ENCODE data around the gene TP63.

TP63 gene

DNA sequence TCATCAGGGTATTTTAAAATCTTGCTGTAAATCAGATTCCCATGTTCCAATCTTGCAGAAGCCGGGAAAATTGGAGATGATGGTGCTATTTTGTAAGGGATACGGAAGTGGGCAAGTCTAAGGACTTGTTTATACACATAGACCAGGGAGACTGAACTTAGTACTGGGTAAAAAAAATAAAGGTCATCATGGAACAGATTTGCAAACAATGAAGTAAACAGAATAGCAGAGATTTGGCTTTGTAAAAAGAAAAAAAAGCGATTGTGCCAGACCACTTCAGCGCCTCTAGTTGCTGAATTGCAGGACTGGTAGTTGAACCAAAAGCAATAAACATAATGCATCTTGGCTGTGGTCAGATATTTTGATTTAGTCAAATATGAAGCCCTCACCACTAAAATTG, 229.1 kb downstream of the TP63 start:
- DNase-seq (ENCODE audit: low read depth): no peak

DNA sequence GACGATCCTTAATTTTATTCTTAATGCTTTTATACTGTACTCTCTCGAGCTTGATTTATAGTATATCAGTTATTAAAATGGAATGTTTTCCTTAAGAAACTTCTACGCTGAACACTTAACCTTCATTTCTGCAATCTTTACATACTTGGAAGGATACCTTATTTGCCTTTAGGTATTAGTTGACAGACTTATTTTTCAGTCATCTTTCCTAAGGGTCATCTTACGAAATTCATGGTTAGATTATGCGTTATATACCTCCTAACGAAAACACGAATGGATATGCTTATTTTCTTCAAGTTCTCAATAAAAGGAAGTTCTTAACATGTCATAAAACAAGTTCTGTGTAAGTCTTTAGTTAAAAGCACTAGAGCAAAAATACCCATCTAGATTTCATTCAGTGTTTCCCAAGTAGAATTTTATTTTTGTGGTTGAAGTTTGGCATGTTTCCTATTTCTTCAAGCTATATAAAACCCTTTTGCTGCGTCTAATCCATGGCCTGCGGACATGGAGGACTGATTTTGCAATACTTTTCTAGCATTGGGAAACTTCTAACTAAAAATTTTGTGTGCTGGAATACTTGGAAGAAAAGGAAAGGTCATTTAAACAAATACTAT, 231.3 kb downstream of the TP63 start:
- DNase-seq (ENCODE audit: low read depth): no peak

- no peak for DNase-seq (ENCODE audit: low read depth)
Measured at GRCh38 chr3:189863031-189863430, 231.8 kb downstream of the TP63 start.

- DNase-seq (ENCODE audit: low read depth): no peak
Measured at GRCh38 chr3:189868061-189868460, 236.9 kb downstream of the TP63 start.

DNA sequence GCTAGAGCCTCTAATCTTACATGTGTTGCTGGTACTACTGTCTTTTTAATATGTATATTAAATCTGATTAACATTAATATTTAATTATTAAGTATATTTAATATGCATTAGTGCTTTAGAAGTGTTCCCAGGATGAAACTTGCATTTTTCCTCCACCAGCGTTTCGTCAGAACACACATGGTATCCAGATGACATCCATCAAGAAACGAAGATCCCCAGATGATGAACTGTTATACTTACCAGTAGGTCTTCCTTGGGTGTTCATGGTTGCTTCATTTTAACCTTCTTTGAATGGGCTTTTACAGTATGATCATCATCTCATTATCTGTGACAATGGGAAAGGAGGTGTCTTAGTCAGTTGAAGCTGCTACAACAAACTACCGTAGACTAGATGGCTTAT, 238.0 kb downstream of the TP63 start:
- DNase-seq (ENCODE audit: low read depth): no peak

GRCh38 chr3:189871418-189871817, 240.2 kb downstream of the TP63 start:
- DNase-seq (ENCODE audit: low read depth): no peak

DNA sequence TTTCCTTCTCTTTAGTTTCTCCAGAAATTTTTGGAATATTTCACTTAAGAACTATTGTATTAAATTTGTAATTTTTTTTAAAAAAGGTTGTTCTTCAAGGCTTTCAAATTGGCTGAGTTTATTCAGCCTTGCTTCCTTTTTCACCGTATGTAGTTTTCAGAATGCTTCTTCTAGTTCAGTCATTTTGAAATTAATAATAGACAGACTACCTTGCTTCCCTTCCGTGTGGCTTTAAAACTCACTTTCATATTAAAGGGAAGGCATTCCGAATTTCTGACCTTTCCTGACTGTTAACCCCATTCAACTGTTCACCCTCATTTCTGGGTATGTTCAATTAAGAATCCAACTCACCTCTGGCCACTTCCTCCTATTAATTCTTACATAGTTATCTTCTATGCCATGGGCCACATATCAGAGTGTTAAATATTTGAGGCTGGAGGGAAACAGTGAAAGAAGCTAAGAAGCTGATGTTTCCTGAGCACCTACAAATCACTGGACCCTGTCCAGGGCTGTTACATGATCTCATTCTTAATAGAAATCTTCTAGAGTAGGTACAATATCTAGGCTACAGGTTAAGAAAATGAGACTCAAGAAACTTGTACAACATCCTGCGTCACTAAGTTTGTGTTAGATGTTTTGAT, 252.0 kb downstream of the TP63 start:
- DNase-seq (ENCODE audit: low read depth): no peak

DNA sequence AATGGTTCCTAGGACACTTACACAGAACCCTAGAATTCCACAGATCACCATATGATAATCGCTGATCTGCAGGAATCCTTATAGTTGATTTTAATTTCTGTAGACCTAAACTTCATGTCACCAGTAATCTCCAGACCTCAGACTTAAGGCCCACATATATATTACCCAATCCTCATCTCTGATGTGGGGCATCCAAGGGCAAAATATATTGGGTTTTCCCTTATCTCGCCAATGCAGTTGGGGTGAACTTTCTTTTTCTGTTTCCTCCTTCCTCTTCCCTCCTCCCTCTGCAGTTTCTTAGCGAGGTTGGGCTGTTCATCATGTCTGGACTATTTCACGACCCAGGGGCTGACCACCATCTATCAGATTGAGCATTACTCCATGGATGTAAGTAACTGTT, 259.3 kb downstream of the TP63 start:
- DNase-seq (ENCODE audit: low read depth): no peak

DNA sequence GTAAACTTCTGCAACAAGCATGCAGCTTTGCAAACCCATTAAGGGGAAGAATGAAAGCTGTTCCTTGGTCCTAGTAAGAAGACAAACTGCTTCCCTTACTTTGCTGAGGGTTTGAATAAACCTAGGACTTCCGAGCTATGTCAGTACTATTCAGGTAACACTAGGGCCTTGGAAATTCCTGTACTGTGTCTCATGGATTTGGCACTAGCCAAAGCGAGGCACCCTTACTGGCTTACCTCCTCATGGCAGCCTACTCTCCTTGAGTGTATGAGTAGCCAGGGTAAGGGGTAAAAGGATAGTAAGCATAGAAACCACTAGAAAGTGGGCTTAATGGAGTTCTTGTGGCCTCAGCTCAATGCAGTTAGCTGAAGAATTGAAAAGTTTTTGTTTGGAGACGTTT, 265.3 kb downstream of the TP63 start:
- no peak for DNase-seq (ENCODE audit: low read depth)

DNA sequence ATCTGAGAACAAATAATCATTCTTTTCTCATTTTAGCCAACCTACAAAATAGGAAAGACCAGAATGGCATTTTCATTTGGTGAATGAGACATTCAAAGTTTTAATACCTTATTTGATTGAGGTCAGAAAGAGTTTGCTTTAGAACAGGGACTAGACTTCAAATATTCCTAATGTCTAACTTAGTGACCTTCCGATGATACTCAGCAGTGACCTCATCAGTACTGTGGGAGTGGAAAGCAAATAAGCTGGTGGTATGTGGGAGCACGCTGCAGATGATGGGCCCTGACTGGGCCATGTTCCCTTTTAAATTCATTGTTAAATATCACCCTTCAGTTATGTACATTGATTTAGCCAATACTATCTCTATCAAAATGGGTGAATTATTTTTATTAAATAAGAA, 266.2 kb downstream of the TP63 start:
- no peak for DNase-seq (ENCODE audit: low read depth)

GRCh38 chr3:189898559-189899153, 267.5 kb downstream of the TP63 start:
- no peak for DNase-seq (ENCODE audit: low read depth)

DNA sequence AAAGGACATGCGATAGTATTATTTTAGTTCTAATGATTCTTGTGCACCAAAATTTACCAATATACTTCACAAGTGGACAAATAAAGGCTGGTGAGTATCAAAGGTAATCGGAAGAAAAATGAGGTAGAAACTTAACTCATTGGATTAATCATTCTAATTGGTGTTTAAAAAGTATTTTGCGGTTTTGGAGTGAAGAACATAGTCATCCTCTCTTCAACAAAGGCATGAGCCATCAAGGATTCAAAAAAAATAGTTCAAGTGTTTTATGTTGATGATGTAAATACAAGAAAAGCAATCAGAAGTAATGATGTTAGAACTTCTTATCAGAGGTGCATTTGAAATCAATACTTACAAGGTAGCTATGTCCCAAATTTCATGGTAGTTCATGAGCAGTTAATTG, 268.0 kb downstream of the TP63 start:
- DNase-seq (ENCODE audit: low read depth): no peak

DNA sequence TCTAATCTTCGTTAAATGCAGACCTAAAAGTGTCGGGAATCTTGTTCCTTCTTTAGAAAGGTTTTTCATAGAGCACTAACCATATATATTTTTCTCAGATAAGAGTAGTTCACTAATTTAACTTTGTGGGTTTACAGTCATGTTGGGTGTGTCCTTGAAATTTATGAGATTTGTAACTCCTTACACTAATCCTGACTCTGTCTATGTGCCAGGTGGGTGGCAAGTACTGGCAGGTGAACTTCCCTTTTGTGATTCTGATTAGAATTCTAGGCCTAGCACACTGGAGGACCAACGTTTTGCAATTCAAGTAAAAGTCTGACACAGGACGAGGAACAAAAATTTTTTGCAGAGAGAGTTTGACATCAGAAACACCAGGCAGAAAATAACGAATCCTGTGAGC, 269.4 kb downstream of the TP63 start:
- DNase-seq (ENCODE audit: low read depth): no peak

- no peak for DNase-seq (ENCODE audit: low read depth)
Measured at GRCh38 chr3:189901481-189901880, 270.3 kb downstream of the TP63 start.

- no peak for DNase-seq (ENCODE audit: low read depth)
Measured at GRCh38 chr3:189902230-189903186, 271.3 kb downstream of the TP63 start.

GRCh38 chr3:189903562-189904250, 272.5 kb downstream of the TP63 start:
- DNase-seq (ENCODE audit: low read depth): no peak

DNA sequence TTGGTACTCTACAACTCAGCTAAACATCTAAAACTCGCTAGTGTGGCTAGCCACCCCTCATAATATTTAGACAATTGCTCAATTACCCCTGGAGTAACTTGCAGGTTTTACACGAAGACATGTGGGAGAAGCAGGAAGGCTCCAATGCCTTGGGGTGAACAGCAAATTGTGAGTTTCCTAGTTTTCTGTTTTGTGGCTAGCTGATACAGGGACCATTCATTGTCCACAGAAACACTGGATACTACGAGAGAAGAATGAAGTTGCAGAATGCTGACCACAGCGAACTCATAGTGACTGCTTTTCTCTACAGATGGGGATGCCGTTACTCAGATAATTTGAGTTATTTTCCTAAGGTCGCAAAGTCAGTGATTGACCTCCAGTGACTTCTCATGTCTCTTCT, 276.6 kb downstream of the TP63 start:
- DNase-seq (ENCODE audit: low read depth): no peak

- DNase-seq (ENCODE audit: low read depth): no peak
Measured at GRCh38 chr3:189908646-189909045, 277.5 kb downstream of the TP63 start.

DNA sequence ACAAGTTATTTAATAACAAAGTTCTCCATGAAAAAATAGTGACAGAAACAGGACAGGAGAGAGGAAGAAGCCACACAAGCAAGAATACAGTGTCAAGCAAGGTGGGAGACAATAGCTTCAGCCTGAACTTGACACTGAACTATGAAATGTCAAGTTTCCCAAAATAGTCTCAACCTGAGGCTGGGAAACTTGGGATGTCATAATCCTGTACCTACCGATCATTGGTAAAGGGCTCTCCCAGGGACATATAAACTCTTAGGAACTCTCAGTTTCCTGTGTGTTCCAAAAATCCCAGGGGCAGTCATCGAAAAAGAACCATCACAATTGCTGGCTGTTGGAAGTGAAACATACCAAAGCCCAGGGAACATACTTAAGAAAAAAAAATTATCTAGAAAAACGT, 277.9 kb downstream of the TP63 start:
- no peak for DNase-seq (ENCODE audit: low read depth)

- DNase-seq (ENCODE audit: low read depth): no peak
Measured at GRCh38 chr3:189909573-189909972, 278.4 kb downstream of the TP63 start.

- DNase-seq (ENCODE audit: low read depth): no peak
Measured at GRCh38 chr3:189911001-189911400, 279.8 kb downstream of the TP63 start.

GRCh38 chr3:189914799-189915198, 283.6 kb downstream of the TP63 start:
- DNase-seq (ENCODE audit: low read depth): no peak

All from T-helper 22 cell (primary cell).